SU-DHL-6 (cell line): Measurements from ENCODE around the gene IYD.

Experiments
- H2AFZ ChIP-seq: fragments of 200-600 bp; sonication (generic); 2 replicates; pipeline ENCODE4 v1.6.1; 2014; ENCODE audit warnings: low read depth, mild to moderate bottlenecking, moderate library complexity, mixed read lengths, antibody characterized with exemption, low read length; ENCODE audit not compliant: severe bottlenecking
- H3F3A ChIP-seq: fragments of 200-600 bp; shearing (Covaris generic); 2 replicates; pipeline ENCODE4 v1.6.0; 2016; ENCODE audit warnings: antibody characterized with exemption, mild to moderate bottlenecking; ENCODE audit not compliant: insufficient read depth
- H3K27ac ChIP-seq: fragments of 200-600 bp; sonication (generic); 2 replicates; pipeline ENCODE4 v1.5.1; 2016; ENCODE audit warnings: low read depth, mild to moderate bottlenecking, low read length, moderate library complexity, mixed read lengths
- H3K27me3 ChIP-seq: fragments of 200-600 bp; sonication (generic), shearing (Covaris generic); 2 replicates; pipeline ENCODE4 v1.6.0; 2014; ENCODE audit warnings: mild to moderate bottlenecking, low read length
- H3K36me3 ChIP-seq: fragments of 200-600 bp; sonication (generic); 2 replicates; pipeline ENCODE4 v1.6.1; 2014; ENCODE audit warnings: mild to moderate bottlenecking, low read length, mixed read lengths
- H3K4me2 ChIP-seq: fragments of 300-600, 200-600 bp; shearing (Covaris generic), sonication (generic); 2 replicates; pipeline ENCODE4 v1.6.0; 2014; ENCODE audit warnings: low read length, low read depth, mild to moderate bottlenecking; ENCODE audit not compliant: poor library complexity, severe bottlenecking
- H3K4me3 ChIP-seq: fragments of 200-600 bp; sonication (generic); 2 replicates; pipeline ENCODE4 v1.5.1; 2014; ENCODE audit warnings: antibody characterized with exemption, low read length, mild to moderate bottlenecking, mixed read lengths; ENCODE audit not compliant: insufficient read depth, poor library complexity, severe bottlenecking
- H3K79me2 ChIP-seq: fragments of 200-600 bp; sonication (generic); 2 replicates; pipeline ENCODE4 v1.6.1; 2014; ENCODE audit warnings: mild to moderate bottlenecking, low read length, moderate library complexity; ENCODE audit not compliant: insufficient read depth
- H3K9ac ChIP-seq: fragments of 200-600 bp; sonication (generic); 2 replicates; pipeline ENCODE4 v1.7.0; 2014; ENCODE audit warnings: mild to moderate bottlenecking, low read length
- H3K9me2 ChIP-seq: fragments of 200-600 bp; sonication (generic); replicated peaks from 2 replicates; pipeline ENCODE4 v1.6.1; 2014; ENCODE audit warnings: low read length; ENCODE audit not compliant: insufficient read depth
- H3K9me3 ChIP-seq: fragments of 200-600 bp; sonication (generic); 2 replicates; pipeline ENCODE4 v1.6.1; 2014; ENCODE audit warnings: low read length, mixed read lengths; ENCODE audit not compliant: insufficient read depth
- H4K20me1 ChIP-seq: fragments of 200-600 bp; sonication (generic); 2 replicates; pipeline ENCODE4 v1.6.1; 2014; ENCODE audit warnings: low read depth, mild to moderate bottlenecking, antibody characterized with exemption, low read length, moderate library complexity, mixed read lengths
- CTCF ChIP-seq: fragments of 200-600 bp; sonication (generic); IDR thresholded peaks from one replicate; pipeline ENCODE4 v1.5.1; 2017; ENCODE audit warnings: antibody characterized with exemption, mild to moderate bottlenecking, low read length, moderate library complexity; ENCODE audit not compliant: insufficient read depth, poor library complexity, severe bottlenecking
- EZH2phosphoT487 ChIP-seq: fragments of 200-600 bp; sonication (generic), shearing (Covaris generic); conservative IDR thresholded peaks from 2 replicates; pipeline ENCODE4 v1.6.1; 2018; ENCODE audit warnings: mild to moderate bottlenecking, antibody characterized with exemption, low read length, moderate library complexity, mixed read lengths

Gene IYD

GRCh38 chr6:150408842-150409241 is 40.0 kb downstream of the IYD start:
- Histone ChIP-seq H3K4me2 (no peak overlapping the region), H3K27me3 (no peaks in the 10 kb centered on the region), H3K9ac (no peak overlapping the region), H3K27ac (no peak overlapping the region), H3K9me3 (no peaks in the 10 kb centered on the region), H3K9me2 (no peaks in the 10 kb centered on the region), H2AFZ (no peak overlapping the region), H3K36me3 (peaks cover 2% of the 10 kb centered on the region; the same call in 1 of the 2 replicates), H4K20me1 (no peaks in the 10 kb centered on the region), H3K4me3 (no peak overlapping the region), H3F3A (no peaks in the 10 kb centered on the region), H3K79me2 (no peaks in the 10 kb centered on the region)
- no peak for TF ChIP-seq EZH2phosphoT487
- TF ChIP-seq CTCF: no peak

GRCh38 chr6:150409576-150410066 is 40.8 kb downstream of the IYD start:
- peak overlapping the region; percentile 6 for H3K4me2 ChIP-seq
- peaks cover 2% of the 10 kb centered on the region; the same call in 1 of the 2 replicates for H3K36me3 ChIP-seq
- H3F3A ChIP-seq: no peaks in the 10 kb centered on the region
- no peaks in the 10 kb centered on the region for H3K9me3 ChIP-seq
- no peaks in the 10 kb centered on the region for H3K79me2 ChIP-seq
- no peaks in the 10 kb centered on the region for H3K9me2 ChIP-seq
- no peaks in the 10 kb centered on the region for H3K27me3 ChIP-seq
- no peaks in the 10 kb centered on the region for H4K20me1 ChIP-seq
- H2AFZ ChIP-seq: no peak overlapping the region
- H3K9ac ChIP-seq: no peak overlapping the region
- TF ChIP-seq EZH2phosphoT487: no peak
- no peak for TF ChIP-seq CTCF
- no peak overlapping the region for H3K4me3 ChIP-seq
- no peak overlapping the region for H3K27ac ChIP-seq

GRCh38 chr6:150410399-150410798 is 41.6 kb downstream of the IYD start:
- Histone ChIP-seq H3F3A (no peaks in the 10 kb centered on the region), H3K4me3 (no peak overlapping the region), H4K20me1 (no peaks in the 10 kb centered on the region), H2AFZ (no peak overlapping the region), H3K9me2 (no peaks in the 10 kb centered on the region), H3K79me2 (no peaks in the 10 kb centered on the region), H3K27ac (no peak overlapping the region), H3K9ac (no peak overlapping the region), H3K4me2 (no peak overlapping the region), H3K27me3 (no peaks in the 10 kb centered on the region), H3K9me3 (no peaks in the 10 kb centered on the region), H3K36me3 (no peaks in the 10 kb centered on the region; the same call in 1 of the 2 replicates)
- TF ChIP-seq CTCF (no peak), EZH2phosphoT487 (no peak)
